NB4 (cell line): Measurements from ENCODE around the gene STK38L.
A peak's percentile ranks its signal among the peaks of the same experiment; 100 is the strongest.

ENCODE experiments used
- DNase-seq: peaks from one replicate; pipeline ENCODE4 v3.0.0; 2010; ENCODE audit warnings: low read depth
- H3K4me3 ChIP-seq: one replicate; pipeline ENCODE4 v1.5.1; 2011; ENCODE audit warnings: mild to moderate bottlenecking, low read depth, low read length, moderate library complexity
- MYC ChIP-seq: IDR thresholded peaks from 2 replicates; pipeline ENCODE4 v1.6.1; 2011; ENCODE audit warnings: low read depth, low read length
- POLR2A ChIP-seq: IDR thresholded peaks from 2 replicates; pipeline ENCODE4 v1.6.1; 2011; ENCODE audit warnings: mild to moderate bottlenecking; ENCODE audit not compliant: insufficient read length; ENCODE audit errors: extremely low read depth
- TF ChIP-seq, protein P1 (sequence below): IDR thresholded peaks from one replicate; pipeline ENCODE4 v1.5.1; 2012; ENCODE audit warnings: low read depth, low read length
- TF ChIP-seq, protein P2 (sequence below): IDR thresholded peaks from 2 replicates; pipeline ENCODE4 v1.6.1; 2011; ENCODE audit warnings: low read depth, low read length

The STK38L gene

DNA sequence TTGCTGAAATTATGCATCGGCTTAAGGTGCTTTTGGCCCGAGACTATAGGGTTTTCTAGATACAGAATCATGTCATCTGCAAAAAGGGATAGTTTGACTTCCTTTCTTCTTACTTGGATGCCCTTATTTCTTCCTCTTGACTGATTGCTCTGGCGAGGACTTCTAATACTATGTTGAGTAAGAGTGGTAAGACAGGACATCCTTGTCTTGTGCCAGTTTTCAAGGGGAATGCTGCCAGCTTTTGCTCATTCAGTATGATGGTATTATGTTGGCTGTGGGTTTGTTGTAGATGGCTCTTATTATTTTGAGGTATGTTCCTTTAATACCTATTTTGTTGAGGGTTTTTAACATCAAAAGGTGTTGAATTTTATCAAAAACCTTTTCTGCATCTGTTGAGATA is 96.9 kb downstream of the STK38L start:
- DNase-seq, result no peak
- H3K4me3 ChIP-seq, result no peak overlapping the region
- TF ChIP-seq, protein P1, sequence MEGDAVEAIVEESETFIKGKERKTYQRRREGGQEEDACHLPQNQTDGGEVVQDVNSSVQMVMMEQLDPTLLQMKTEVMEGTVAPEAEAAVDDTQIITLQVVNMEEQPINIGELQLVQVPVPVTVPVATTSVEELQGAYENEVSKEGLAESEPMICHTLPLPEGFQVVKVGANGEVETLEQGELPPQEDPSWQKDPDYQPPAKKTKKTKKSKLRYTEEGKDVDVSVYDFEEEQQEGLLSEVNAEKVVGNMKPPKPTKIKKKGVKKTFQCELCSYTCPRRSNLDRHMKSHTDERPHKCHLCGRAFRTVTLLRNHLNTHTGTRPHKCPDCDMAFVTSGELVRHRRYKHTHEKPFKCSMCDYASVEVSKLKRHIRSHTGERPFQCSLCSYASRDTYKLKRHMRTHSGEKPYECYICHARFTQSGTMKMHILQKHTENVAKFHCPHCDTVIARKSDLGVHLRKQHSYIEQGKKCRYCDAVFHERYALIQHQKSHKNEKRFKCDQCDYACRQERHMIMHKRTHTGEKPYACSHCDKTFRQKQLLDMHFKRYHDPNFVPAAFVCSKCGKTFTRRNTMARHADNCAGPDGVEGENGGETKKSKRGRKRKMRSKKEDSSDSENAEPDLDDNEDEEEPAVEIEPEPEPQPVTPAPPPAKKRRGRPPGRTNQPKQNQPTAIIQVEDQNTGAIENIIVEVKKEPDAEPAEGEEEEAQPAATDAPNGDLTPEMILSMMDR, result no peak
- no peak for TF ChIP-seq MYC
- TF ChIP-seq, protein P2, sequence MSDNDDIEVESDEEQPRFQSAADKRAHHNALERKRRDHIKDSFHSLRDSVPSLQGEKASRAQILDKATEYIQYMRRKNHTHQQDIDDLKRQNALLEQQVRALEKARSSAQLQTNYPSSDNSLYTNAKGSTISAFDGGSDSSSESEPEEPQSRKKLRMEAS, result no peak
- no peak for TF ChIP-seq POLR2A

DNA sequence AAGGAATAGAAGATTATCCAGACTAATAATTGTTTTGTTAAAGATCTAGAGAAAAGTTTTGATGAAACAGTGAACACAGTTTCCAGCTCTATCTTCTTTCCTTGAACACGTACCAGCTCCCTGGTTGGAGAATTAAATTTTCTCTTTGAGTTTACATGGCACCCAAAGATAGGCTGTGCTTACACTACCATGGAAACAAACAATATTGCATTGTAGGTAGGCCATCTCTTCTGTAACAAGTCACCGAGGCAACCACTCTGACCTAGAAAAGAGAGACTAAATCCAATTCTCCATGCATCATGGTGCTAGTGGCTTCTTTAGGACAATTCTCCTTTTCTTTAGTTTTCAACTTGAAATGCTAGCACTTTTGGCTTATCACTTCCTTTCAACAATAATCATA is 98.5 kb downstream of the STK38L start:
- DNase-seq, result no peak
- no peak overlapping the region for H3K4me3 ChIP-seq
- no peak for TF ChIP-seq MYC
- TF ChIP-seq POLR2A, result no peak
- TF ChIP-seq, protein P2, result no peak
- TF ChIP-seq, protein P1, result no peak

DNA sequence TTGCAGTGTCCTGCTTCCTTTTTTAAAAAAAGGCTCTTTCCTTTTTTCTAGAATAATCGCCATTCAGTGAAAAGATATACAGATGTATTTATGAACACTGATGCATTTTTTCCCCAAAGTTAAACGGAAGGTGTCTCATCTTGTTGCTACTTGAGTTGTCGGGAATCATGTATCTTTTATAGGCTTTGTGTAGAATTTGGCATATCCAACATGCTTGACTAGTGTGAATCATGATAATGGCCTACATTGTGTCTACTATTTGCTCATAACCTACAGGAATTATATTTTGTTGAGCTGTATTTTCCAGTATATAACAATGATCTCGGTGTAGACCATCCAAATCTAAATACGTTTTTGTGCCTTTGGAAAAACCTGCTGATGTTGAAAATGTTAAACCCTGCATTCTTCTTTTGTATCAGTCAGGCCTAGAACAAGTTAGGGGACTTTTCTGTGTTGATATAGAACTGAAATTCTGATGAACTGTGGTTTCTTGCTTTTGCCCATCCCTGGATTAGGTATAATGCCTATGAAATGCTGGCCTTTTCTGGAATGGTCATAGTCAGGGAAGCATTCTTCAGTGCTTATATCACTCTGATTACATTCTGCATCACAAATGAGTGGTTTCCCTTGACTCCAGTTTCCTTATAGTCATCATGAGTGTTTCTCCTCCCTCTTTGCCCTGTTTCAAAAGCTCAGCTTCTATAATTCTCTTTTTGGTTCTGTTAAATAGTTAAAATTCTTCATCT is 99.3 kb downstream of the STK38L start:
- DNase-seq, result no peak
- TF ChIP-seq, protein P1, result no peak
- TF ChIP-seq, protein P2, result no peak
- TF ChIP-seq POLR2A (no peak), MYC (no peak)
- no peak overlapping the region for H3K4me3 ChIP-seq

DNA sequence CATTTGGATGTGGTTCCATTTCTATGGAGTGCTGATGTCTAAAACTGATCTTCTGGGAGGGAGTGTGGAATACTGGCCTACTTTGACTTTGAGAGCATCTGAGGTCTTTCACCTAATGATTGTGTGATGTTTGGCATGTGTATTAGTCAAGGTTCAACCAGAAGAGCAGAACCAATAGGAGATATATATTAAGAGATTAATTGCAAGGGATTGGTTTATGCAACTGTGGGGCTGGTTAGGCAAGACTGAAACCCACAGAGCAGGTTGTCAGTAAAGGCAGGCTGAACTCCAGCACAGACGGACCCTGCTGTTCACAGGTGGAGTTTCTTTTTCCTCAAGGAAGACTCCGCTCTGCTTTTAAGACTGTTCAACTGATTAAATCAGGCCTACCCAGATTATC is 100.2 kb downstream of the STK38L start:
- H3K4me3 ChIP-seq, result no peak overlapping the region
- DNase-seq, result peak; percentile 32
- no peak for TF ChIP-seq MYC
- TF ChIP-seq, protein P1, result no peak
- TF ChIP-seq, protein P2, result no peak
- no peak for TF ChIP-seq POLR2A

DNA sequence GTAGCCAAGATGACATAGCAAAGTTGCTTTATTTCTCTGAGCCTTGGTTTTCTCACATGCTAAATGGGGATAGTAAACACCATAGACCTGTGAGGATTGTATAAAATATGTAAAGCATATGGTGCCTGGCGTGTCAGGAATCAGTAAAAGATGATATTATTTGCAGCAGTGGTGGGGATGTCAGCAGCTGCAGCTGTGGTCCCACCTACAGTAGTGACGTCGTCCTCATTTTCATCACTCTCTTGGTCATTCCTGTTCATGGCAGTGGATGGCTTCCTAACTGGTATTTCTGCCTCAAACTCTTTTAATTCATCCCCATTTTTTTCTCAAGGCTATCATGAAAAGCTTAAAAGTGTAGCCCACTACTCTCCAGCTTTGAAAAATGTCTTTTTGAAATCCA is 100.7 kb downstream of the STK38L start:
- H3K4me3 ChIP-seq, result no peak overlapping the region
- DNase-seq, result no peak
- TF ChIP-seq POLR2A, result no peak
- TF ChIP-seq, protein P1, result no peak
- TF ChIP-seq, protein P2, result no peak
- TF ChIP-seq MYC, result no peak

DNA sequence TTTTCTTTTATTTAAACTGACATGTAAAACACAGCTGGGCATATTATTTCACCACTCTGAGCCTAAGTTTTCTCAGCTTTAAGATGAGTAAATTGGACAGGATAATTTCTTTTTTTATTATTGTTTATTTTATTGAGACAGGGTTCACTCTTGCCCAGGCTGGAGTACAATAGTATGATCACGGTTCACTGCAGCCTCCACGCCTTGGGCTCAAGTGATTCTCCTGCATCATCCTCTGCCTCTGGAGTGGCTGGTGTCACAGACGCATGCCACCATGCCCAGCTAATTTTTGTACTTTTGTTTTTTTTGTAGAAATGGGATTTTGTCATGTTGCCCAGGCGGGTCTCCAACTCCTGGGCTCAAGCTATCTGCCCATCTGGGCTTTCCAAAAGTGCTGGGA is 101.3 kb downstream of the STK38L start:
- no peak for DNase-seq
- H3K4me3 ChIP-seq, result no peak overlapping the region
- TF ChIP-seq, protein P2, result no peak
- no peak for TF ChIP-seq POLR2A
- no peak for TF ChIP-seq MYC
- TF ChIP-seq, protein P1, result no peak
